Tibial nerve (tissue), 4 donors: ENCODE measurements around the gene FDXR. TPM values are rescaled to one million over a fixed set of nuclear protein-coding genes. Genes with fewer than 3 reads are reported as not detected.

Experiments
- DNase-seq, 2 donors: peaks; one replicate each; pipeline ENCODE4 v3.0.0-alpha.2; 2019; ENCODE audit warnings: low spot score in 2 of 2
- H3K27ac ChIP-seq, 4 donors: fragments of 200-600 bp; sonication (generic) in 3 of 4; one replicate each; pipeline ENCODE4 v1.5.1; 2017 to 2019; ENCODE audit warnings: mild to moderate bottlenecking in 1 of 4
- H3K27me3 ChIP-seq, 2 donors: fragments of 200-600 bp; sonication (generic) in 1 of 2; one replicate each; pipeline versions ENCODE4 v1.5.1 to v1.6.0; 2017 to 2019
- H3K36me3 ChIP-seq, 3 donors: fragments of 200-600 bp; sonication (generic); one replicate each; pipeline ENCODE4 v1.5.1; 2018 to 2019
- H3K4me1 ChIP-seq, 4 donors: fragments of 200-600 bp; sonication (generic) in 3 of 4; one replicate each; pipeline ENCODE4 v1.5.1; 2017 to 2019
- H3K4me3 ChIP-seq, 4 donors: fragments of 200-600 bp; sonication (generic) in 3 of 4; one replicate each; pipeline ENCODE4 v1.5.1; 2017 to 2019; ENCODE audit warnings: mild to moderate bottlenecking in 1 of 4, moderate library complexity in 1 of 4
- H3K9me3 ChIP-seq, 4 donors: fragments of 200-600 bp; sonication (generic) in 3 of 4; one replicate each; pipeline ENCODE4 v1.5.1; 2017 to 2019
- EP300 ChIP-seq, 2 donors: sonication (generic); formaldehyde crosslinking; IDR thresholded peaks; one replicate each; pipeline ENCODE4 v1.6.1; 2017; ENCODE audit warnings: antibody characterized with exemption in 2 of 2, mild to moderate bottlenecking in 1 of 2
- POLR2A ChIP-seq, 2 donors: fragments of 450-650 bp; IDR thresholded peaks; one replicate each; pipeline ENCODE4 v1.6.1; 2017; ENCODE audit warnings: antibody characterized with exemption in 2 of 2, mild to moderate bottlenecking in 2 of 2, moderate library complexity in 2 of 2
- WGBS, 2 donors: methylation state at CpG; one replicate each; pipeline ENCODE4 v1.1.5; 2018; 5-methylcytosine and 5-hydroxymethylcytosine counted together
- total RNA-seq, 4 donors: library from RNA; depleted of rRNA; stranded (reverse); fragments of >200 nt; gene quantifications; one replicate each; pipeline ENCODE4 v1.1.0, GENCODE V29; 2016
- TF ChIP-seq, protein P1 (sequence below), 5 experiments: fragments of 200-600 bp in 3 of 5; fragments of 450-650 bp in 2 of 5; sonication (generic) in 3 of 5; IDR thresholded peaks; one replicate each; pipeline ENCODE4 v1.5.1; 2016 to 2019; ENCODE audit warnings: antibody characterized with exemption in 5 of 5, mild to moderate bottlenecking in 3 of 5, moderate library complexity in 2 of 5

FDXR gene
- total RNA-seq, 4 donors from 2014 or later = 3.9 to 12.1 (median 8.8) TPM

DNA sequence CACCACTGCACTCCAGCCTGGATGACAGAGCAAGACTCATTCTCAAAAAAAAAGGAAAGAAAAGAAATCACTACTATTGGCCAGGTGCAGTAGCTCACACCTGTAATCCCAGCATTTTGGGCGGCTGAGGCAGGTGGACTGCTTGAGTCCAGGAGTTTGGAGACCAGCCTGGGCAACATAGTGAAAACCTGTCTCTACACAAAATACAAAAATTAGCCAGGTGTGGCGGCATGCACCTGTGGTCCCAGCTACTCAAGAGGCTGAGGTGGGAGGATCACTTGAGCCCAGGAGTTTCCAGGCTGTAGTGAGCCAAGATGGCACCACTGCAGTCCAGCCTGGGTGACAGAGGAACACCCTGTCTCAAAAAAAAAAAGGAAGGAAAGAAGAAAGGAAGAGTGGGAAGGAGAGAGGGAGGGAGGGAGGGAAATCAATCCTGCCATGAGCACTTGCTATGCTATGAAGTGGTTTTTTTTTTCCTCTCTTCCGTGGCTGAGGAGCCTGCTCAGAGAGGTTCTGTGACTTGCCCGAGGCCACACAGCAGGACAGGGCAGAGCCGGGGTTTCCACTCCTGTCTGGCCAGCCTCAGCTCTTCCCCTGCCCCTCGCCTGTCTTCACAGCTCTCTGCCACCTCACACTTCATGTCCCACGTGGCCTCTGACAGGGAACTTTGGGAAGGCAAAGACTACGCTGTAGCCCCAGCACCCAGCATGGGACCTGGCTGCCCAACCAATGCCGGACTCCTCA, 24.0 kb downstream of the FDXR start:
- Histone ChIP-seq H3K27me3 (peaks cover 0 to 37% of the 10 kb centered on the region in 2 donors), H3K36me3 (no peaks in the 10 kb centered on the region), H3K4me1 (peaks cover 0 to 14% (median 7%) of the 10 kb centered on the region in 4 donors), H3K9me3 (peaks cover 0 to 3% (median 0%) of the 10 kb centered on the region in 4 donors), H3K27ac (no peak overlapping the region), H3K4me3 (no peak overlapping the region)
- 59 to 69% methylated on average over 9 of the region's 9 CpGs for WGBS, 2 donors
- TF ChIP-seq, protein P1, sequence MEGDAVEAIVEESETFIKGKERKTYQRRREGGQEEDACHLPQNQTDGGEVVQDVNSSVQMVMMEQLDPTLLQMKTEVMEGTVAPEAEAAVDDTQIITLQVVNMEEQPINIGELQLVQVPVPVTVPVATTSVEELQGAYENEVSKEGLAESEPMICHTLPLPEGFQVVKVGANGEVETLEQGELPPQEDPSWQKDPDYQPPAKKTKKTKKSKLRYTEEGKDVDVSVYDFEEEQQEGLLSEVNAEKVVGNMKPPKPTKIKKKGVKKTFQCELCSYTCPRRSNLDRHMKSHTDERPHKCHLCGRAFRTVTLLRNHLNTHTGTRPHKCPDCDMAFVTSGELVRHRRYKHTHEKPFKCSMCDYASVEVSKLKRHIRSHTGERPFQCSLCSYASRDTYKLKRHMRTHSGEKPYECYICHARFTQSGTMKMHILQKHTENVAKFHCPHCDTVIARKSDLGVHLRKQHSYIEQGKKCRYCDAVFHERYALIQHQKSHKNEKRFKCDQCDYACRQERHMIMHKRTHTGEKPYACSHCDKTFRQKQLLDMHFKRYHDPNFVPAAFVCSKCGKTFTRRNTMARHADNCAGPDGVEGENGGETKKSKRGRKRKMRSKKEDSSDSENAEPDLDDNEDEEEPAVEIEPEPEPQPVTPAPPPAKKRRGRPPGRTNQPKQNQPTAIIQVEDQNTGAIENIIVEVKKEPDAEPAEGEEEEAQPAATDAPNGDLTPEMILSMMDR (IDR thresholded peaks at IDR 0.05) = no peak
- TF ChIP-seq EP300 (IDR thresholded peaks at IDR 0.05) (no peak), POLR2A (IDR thresholded peaks at IDR 0.05) (no peak)
- no peak for DNase-seq

DNA sequence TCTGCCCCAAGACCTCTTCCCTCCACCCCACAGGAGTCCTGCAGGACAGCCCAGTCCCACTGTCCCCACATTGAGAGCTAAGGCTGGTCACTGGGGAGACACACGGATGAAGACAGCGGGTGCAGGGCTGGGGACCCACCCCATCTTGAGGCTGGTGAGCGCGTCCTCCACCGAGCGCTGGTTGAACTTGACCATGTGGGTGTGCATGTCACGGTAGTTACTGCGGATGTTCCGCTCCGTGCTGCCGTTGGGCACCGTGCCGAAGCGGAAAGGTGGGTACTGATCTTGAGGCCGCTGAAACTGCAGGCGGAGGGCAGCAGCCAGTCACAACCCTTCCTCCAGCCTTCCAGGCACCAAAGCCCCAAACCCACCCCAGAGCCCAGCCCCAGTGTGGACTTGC, 26.2 kb downstream of the FDXR start:
- peaks cover 0 to 14% (median 10%) of the 10 kb centered on the region in 4 donors for H3K4me1 ChIP-seq
- H3K9me3 ChIP-seq = no peaks in the 10 kb centered on the region
- peaks cover 0 to 20% of the 10 kb centered on the region in 2 donors for H3K27me3 ChIP-seq
- no peak overlapping the region for H3K4me3 ChIP-seq
- H3K36me3 ChIP-seq = no peaks in the 10 kb centered on the region
- no peak for DNase-seq
- WGBS, 2 donors = 89 to 91% methylated on average over 16 of the region's 16 CpGs
- no peak overlapping the region for H3K27ac ChIP-seq
- TF ChIP-seq POLR2A (IDR thresholded peaks at IDR 0.05) (no peak), EP300 (IDR thresholded peaks at IDR 0.05) (no peak)
- TF ChIP-seq, protein P1 (IDR thresholded peaks at IDR 0.05) = no peak

DNA sequence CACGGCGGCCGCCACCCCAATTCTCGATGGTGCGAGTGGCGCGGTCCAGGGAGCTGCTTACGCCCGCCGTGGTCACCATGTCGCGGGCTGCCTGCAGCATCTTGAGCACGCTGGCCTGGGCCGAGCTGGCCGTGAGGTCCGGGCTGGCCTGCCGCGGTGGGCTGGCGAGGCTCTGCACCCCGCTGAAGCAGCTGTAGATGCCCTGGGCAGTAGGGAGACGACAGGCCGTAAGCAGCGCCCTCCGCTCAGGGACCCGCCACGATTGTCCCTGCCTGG, 29.5 kb downstream of the FDXR start:
- WGBS, 2 donors = 34 to 100% methylated on average over 1 to 26 of the region's 26 CpGs
- peak overlapping the region in 1 of 4 donors; percentile 54 for H3K4me3 ChIP-seq

DNA sequence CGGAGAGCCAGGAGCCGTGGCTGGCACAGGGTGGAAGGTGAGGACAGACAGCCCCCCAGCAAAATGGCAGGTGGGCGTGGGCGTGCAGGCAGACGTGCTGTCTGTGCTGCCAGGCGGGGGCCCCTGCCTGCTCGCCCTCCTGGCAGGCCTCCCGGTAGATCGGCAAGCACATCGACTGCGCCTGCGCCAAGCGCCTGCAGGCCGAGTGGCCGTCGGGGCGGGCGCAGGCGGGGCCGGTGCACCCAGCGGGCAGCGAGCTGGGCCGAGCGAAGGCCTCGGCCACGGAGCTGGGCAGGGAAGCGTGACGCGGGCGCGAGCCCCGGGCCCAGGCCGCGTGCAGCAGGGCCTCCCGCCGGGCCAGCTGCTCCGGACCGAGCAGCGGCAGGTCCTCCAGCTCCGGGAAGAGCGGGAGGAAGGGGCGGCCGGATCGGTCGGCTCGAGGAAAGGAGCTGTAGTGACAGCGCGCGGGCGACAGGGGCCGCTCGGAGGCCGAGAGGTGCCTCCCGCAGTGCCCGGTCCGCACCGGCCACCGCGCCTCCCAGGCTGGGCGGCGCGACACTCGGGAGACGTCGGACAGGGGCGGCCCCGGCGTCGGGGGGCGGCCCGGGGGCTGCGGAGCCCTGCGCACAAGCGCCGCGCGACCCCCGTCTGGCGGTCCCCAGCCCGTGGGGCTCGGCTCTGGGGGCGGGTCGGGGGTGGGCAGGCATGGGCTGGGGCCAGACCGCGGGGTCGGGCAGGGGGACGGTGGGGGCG, 30.0 kb downstream of the FDXR start:
- DNase-seq = peak in 1 of 2 donors; percentile 30
- TF ChIP-seq, protein P1 (IDR thresholded peaks at IDR 0.05) = peak; percentile 39 to 86 (median 75)
- no peak for TF ChIP-seq POLR2A (IDR thresholded peaks at IDR 0.05)
- WGBS, 2 donors = 2 to 8% methylated on average over 12 to 58 of the region's 88 CpGs
- Histone ChIP-seq H3K4me1 (peaks cover 4 to 33% (median 23%) of the 10 kb centered on the region in 4 donors), H3K36me3 (peaks cover 0 to 8% (median 0%) of the 10 kb centered on the region in 3 donors), H3K27ac (peak overlapping the region; percentile 48 to 79 (median 60)), H3K4me3 (peak overlapping the region in 3 of 4 donors; percentile 20 to 54 (median 34)), H3K9me3 (no peaks in the 10 kb centered on the region), H3K27me3 (peaks cover 0 to 6% of the 10 kb centered on the region in 2 donors)

More for the DNA sequence above, 29.5 kb downstream of the FDXR start:
- no peak for TF ChIP-seq EP300 (IDR thresholded peaks at IDR 0.05)
- no peak for TF ChIP-seq POLR2A (IDR thresholded peaks at IDR 0.05)
- TF ChIP-seq, protein P1 (IDR thresholded peaks at IDR 0.05) = no peak
- no peak for DNase-seq
- peaks cover 4 to 33% (median 23%) of the 10 kb centered on the region in 4 donors for H3K4me1 ChIP-seq
- no peaks in the 10 kb centered on the region for H3K9me3 ChIP-seq
- peaks cover 0 to 6% of the 10 kb centered on the region in 2 donors for H3K27me3 ChIP-seq
- H3K36me3 ChIP-seq = peaks cover 0 to 4% (median 0%) of the 10 kb centered on the region in 3 donors
- peak overlapping the region in 1 of 4 donors; percentile 79 for H3K27ac ChIP-seq

DNA sequence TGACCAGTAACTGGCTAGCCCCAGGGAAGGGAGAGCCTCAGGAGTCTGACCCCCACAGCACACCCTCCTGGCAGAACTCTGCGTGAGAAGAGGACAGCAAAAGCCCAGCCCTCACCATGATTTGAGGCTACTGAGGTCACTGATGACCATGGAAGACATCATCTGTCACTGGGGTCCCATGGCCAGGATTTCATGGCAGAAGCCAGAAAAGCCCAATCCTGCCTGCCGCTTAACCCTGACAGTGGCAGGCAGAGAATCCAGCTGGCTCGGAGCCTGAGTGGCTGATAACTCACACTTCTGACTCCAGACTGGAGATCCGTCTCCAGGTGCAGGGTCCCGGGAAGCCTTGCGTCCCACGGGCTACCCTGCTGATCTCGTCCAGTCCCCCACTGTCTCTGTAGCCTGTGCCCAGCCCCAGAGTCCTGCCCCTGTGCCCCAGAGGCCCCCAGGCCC, 30.6 kb downstream of the FDXR start:
- Histone ChIP-seq H3K4me3 (peak overlapping the region in 2 of 4 donors; percentile 34 to 54), H3K9me3 (no peaks in the 10 kb centered on the region), H3K36me3 (peaks cover 0 to 13% (median 0%) of the 10 kb centered on the region in 3 donors), H3K4me1 (peaks cover 4 to 33% (median 23%) of the 10 kb centered on the region in 4 donors), H3K27ac (peak overlapping the region; percentile 48 to 79 (median 60)), H3K27me3 (peaks cover 0 to 6% of the 10 kb centered on the region in 2 donors)
- no peak for TF ChIP-seq EP300 (IDR thresholded peaks at IDR 0.05)
- TF ChIP-seq POLR2A (IDR thresholded peaks at IDR 0.05) = no peak
- TF ChIP-seq, protein P1 (IDR thresholded peaks at IDR 0.05) = no peak
- no peak for DNase-seq
- WGBS, 2 donors = 50 to 83% methylated on average over 3 to 7 of the region's 8 CpGs
